Right forelimb (tissue), 1 donor: ENCODE measurements around the gene SLC25A12.
"Not testable (repeated sequence)": the region's sequence is repeated elsewhere in the genome, so short reads cannot be mapped to it uniquely, and the experiment has no call there.

ENCODE experiments used
- DNase-seq: peaks from one replicate; pipeline ENCODE4 v3.0.0-alpha.2; 2018

Gene SLC25A12

DNA sequence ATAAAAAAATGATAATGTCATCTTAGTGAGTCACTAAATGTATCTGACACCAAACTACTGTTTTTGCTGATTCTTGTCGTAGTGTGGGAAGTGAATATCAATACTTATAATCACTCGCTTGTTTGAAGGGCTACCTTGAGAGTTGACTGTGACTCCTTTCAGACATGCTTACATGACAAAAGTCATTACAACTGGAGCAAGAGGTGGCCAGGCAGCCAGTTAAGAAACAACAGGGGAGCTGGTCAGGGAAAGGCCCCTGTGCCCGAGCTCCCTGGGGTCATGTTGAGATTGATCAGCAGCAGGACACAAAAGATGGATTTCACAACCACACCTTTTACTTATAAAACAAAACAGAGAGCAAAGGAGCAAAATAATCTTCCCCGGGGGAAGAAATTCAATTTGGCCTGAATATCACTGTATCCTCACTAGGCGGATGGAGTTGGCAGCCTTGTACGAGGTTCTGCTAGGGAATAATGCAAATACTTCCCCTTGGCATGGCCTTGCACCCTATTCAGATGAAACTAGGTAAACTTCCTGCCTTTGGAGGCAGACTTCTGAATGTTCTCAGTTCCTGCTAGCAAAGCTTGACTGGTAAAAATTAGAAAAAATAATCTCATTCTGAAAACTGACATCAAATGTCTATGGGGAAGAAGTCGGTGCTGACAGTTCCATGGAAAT is 105.6 kb downstream of the SLC25A12 start:
- DNase-seq = no peak

DNA sequence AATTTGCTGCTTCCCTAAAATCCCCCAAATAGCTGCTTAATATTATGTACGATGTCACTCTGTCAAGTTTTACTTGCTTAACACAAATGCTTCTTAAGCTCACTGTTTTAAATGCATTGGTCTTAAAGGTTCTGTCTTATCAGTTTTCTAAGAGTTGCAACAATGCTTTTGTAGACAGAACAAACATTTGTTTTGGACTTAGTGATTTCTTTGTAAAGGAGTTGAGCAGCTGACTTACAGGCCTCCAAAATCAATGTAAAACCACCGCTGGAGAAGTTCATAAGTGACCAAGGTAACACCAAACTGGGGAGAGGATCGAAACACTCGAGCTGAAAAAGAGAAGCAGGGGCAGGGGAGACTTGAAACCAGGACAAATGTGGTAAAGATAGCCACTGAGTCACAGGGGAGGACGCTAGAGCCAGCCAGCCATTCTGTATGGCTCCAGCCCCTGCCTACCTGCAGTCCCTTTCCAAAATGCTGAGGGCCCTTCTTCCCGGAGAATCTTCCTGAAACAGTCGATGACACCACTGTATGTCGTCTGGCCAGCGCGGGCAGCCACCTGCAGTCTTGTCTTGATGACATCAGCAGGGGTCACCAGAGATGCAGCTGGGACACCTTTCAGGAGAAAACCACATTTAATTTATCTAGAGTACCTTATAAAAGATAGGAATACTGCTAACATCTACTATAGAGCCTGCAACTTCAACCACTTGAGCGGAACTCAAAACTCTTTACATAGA is 106.5 kb downstream of the SLC25A12 start:
- DNase-seq = no peak

DNA sequence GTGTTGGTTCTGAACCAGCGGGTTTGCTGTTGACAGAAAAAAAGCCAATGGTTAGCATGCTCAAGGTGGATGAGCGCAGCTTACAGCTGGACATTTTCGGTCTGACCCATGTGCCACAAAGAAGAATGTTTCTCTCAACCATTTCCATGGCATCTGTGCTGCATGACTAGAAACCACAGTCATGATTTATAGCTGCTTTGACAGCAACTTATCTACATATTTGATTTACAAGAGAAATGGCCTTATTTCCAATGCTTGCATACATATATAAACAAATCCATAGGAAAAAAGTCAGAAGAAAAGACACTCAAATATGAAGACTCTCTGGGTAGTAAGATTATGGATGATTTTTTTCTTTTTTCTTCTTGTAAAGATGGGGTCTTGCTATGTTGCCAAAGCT is 108.6 kb downstream of the SLC25A12 start:
- DNase-seq = no peak

DNA sequence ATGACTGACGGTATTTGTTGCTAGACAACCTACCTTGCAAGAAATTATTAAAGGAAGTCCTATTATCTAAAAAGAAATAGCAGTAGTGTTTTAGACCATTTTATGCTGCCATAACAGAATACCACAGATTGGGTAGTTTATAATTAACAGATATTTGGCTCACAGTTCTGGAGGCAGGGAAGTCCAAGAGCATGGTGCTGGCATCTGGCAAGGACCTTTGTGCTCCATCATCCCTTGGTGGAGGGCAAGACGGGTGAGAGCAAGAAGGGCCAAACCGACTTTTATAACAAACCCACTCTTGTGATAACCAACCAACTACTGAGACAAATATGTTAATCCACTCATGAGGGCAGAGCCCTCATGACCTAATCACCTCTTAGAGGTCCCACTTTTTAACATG is 115.5 kb downstream of the SLC25A12 start:
- no peak for DNase-seq

DNA sequence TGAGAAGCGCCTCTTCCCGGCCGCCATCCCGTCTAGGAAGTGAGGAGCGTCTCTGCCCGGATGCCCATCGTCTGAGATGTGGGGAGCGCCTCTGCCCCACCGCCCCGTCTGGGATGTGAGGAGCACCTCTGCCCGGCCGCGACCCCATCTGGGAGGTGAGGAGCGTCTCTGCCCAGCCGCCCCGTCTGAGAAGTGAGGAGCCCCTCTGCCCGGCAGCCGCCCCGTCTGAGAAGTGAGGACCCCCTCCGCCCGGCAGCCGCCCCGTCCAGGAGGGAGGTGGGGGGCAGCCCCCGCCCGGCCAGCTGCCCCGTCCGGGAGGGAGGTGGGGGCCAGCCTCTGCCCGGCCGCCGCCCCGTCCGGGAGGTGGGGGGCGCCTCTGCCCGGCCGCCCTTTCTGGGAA is 119.5 kb downstream of the SLC25A12 start:
- not testable (repeated sequence) for DNase-seq

DNA sequence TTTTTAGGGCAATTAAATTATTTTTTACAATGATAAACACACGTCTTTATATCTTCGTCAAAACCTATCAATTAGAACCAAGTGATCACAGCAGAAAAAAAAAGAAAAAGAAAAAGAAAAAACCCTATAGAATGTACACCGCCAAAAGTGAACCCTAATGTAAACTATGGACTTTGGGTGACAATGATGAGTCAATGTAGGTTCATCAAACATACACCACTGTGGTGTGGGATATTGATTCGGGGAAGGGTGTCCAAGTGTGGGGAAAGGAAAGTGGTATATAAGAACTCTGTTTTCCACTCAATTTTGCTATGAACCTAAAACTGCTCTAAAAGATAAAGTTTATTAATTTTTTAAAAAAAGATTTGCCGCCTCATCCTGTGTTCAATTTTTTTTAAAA is 121.7 kb downstream of the SLC25A12 start:
- DNase-seq = no peak

DNA sequence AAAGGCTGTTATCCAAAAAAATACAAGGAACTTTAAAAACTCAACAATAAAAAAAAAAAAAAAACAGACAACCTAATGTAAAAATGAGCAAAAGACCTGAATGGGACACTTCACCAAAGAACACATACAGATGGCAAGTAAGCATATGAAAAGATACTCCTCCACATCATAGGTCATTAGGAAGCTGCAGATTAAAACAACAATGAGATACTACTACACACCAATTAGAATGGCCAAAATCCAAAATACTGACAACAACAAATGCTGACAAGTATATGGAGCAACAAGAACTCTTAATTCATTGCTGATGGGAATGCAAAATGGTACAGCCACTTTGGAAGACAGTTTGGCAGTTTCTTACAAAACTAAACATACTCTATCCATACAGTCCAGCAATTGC is 122.6 kb downstream of the SLC25A12 start:
- no peak for DNase-seq

DNA sequence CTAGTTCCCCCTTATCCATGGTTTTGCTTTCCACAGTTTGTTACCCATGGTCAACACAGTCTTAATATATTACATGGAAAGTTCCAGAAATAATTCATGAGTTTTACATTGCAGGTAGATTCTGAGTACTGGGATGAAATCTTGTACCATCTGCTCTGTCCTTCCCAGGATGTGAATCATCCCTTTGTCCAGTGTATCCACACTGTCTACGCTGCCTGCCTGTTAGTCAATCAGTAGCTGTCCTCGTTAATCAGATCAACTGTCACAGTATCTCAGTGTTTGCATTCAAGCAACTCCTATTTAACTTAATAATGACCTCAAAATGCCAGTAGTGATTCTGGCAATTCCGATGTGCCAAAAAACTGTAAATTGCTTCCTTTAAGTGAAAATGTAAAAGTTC is 130.4 kb downstream of the SLC25A12 start:
- DNase-seq = no peak

DNA sequence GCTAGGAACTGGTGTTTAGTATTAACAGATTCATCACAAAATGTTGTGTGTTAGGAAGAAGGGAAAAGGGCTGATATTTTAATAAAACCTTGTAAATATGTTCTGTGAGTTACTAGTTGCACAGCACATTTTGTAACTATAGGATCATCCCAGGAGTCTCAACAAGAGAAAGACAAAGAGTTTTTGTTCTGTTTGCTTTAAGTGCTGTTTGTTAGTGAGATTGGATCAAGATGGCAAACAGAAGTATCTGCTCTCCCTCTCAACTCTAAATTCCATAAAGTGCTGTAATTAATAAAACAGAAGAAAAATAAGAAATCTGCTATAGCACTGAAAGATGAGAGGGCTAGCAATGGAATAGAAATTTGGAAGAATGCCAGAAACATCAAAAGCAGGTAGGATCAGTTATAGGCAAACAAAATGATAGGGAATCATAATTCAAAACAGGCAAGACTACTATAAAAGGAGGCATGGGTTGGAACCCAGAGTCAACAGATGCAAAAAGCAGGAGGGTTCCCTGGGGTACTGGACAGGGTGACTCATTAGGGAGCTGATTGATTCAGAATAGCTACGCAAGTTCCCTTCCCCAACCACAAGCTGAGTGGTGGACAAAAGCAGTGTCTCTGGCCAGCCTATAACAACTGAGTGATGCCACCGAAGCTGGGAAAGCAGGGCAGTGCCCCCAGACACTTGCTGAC is 131.0 kb downstream of the SLC25A12 start:
- DNase-seq = no peak

DNA sequence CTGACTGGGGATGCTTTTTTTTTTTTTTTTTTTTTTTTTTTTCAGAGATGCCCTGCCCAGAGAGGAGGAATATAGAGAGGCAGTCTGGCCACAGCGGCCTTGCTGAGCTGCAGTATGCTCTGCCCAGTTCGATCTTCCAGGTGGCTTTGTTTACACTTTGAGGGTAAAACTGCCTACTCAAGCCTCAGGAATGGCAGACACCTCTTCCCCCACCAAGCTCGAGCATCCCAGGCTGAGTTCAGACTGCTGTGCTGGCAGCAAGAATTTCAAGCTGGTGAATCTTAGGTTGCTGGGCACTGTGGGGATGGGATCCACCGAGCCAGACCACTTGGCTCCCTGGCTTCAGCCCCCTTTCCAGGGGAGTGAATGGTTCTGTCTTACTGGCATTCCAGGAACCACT is 132.9 kb downstream of the SLC25A12 start:
- not testable (repeated sequence) for DNase-seq

DNA sequence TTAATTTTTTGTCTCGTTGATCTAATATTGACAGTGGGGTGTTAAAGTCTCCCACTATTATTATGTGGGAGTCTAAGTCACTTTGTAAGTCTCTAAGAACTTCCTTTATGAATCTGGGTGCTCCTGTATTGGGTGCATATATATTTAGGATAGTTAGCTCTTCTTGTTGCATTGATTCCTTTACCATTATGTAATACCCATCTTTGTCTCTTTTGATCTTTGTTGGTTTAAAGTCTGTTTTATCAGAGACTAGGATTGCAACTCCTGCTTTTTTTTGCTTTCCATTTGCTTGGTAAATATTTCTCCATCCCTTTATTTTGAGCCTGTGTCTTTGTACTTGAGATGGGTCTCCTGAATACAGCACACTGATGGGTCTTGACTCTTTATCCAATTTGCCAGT is 135.3 kb downstream of the SLC25A12 start:
- not testable (repeated sequence) for DNase-seq

DNA sequence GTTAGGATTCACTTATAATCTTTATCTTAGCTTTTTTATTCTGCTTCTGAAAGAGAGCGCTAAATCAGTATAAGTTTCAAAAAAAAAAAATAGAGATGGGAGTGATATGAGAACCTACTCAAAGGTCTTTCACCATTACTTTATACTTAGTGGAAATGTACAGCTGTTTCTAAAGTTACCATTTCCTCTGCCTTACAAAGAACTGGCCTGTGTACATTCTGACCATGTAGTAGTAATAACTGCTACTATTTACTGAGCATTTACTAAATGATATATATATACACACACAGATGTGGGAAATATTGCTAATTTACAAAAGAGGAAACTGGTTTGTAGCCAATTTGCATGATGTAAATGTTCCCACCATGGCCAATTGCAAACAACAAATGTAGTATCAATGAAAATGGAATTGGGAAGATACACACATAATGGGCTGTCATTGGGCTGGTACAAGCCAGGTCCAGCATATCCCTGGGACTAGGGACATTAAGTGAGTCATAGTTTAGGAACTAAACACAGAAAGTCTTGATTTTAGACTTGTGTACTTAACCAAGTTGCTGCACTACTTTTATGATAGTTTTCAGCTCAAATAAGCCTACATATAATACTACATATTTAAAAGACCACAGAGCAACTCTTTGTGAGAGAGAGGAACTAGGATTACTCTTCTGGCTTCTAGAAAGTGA is 139.6 kb downstream of the SLC25A12 start:
- DNase-seq = no peak

DNA sequence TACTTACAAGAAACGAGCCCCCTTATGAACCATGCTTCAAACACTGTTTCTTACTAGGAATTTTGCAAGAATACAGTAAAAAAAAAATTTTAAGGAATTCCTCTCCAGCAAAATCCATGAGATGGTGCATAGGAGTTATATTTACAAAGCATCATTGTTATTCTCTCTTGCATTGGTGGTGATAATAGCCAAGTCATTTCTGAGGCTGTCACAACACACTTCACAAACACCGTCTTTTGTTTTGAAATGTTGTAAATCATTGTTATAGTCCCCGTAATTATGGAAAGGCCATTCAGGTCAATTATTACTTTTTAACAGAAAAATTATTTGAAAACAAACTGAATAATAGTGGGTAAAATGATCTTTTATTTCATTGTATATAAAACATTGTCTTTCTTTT is 146.7 kb downstream of the SLC25A12 start:
- DNase-seq = no peak

DNA sequence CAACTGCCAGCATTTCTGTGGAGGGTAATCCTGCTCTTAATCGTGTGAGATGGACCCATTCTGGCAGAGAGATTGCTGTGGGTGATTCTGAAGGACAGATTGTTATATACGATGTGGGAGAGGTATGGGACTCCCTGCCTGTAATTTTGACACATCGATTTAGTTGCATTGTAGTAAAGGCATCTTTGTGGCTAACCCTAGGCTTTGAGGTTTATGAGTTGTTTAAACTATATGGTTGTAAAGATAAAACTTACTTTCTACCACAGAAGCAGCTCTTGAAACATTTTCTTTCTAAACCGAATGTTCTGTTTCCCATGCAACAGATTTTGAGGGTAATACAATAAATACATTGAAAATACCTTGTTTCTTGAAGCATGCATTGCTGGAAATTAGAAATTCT is 148.2 kb downstream of the SLC25A12 start:
- DNase-seq = no peak

DNA sequence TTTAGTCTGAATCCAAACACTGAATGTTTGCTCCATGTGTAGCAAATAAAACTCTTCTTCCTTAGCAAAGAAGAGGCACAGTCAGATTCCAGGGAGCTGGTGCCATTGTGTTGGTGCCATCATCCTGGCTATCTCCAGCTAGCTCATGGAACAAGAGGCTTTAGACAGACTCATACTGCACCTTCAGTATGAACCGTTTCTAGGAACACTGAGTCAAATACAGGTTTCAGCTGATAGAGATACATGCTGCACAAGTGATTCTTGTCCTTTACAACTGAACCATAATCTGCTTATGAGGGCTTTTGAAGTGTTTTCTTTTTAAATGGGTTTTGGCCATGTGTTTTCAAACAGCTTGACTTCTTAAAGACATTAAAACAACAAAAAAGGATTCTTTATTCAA is 148.9 kb downstream of the SLC25A12 start:
- no peak for DNase-seq

DNA sequence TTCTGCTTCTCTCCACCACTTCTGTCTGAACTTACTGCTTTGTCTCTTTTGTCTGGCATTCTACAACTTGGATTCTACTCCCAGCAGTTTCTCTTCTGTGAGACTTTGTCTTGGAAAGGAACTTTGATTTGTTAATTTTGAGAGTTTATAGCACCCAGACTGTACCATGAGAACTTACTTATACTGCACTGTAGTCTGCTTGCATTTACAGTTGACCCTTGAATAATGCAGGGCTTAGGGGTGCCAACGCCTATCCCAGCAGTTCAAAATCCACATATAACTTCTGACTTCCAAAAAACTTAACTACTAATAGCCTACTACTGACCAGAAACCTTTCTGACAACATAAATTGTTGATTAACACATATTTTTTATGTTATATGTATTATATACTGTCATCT is 151.3 kb downstream of the SLC25A12 start:
- no peak for DNase-seq

DNA sequence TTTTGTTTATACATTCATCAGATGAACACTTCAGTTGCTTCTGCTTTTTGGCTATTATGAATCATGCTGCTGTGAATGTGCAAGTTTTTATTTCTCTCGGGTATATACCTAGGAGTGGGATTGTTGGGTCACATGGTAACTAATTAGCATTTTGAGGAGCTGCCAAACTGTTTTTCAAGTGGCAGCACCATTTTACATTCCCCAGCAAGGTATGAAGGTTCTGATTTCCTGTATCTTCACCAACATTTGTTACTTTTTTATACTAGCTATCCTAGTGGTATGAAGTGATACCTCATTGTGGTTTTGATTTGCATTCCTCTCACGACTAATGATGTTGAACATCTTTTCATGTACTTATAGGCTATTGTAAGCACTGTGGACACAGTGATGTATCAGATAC is 152.9 kb downstream of the SLC25A12 start:
- DNase-seq = no peak

DNA sequence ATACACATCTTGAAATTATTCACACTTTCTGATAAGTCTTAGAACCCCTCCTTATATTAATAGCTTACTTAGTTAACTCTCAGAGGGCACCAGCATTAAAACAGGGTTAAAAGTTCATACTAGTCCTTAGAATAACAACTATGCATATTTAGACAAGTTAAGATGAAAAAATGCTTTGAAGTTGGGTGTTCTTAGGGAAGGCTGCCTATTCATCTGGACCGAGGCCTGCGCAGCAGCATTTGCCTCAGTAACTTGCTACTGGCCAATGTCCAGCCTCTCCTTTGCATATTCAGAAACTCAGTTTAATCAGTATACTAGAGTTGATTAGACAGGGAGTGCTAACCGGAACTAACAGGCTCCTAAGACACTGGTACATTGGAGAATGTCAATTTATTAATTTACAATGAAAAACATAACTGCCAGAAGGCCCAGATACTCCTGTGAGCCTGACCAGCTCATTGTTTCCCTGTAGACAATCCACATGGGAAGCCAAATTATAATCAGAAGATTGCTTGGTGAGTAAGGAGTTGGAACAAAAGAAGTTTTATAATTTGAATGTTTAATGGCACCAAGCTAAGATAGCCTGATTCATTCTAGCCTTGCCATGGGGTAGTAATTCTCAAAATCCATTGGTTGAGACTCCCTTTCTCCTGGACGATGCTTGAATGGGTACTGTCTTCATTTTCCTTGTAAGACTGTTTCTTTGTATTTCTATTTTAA is 157.9 kb downstream of the SLC25A12 start:
- DNase-seq = no peak
